OCI-LY3 (cell line): ENCODE data around the gene MARK4.

ENCODE experiments used
- CTCF ChIP-seq: fragments of 200-600, 300-600 bp; sonication (generic); IDR thresholded peaks from 2 replicates; pipeline ENCODE4 v1.5.1; 2014; ENCODE audit warnings: antibody characterized with exemption, low read length, low read depth
- EZH2phosphoT487 ChIP-seq: fragments of 200-600 bp; shearing (Covaris generic); IDR thresholded peaks from 2 replicates; pipeline ENCODE4 v1.6.1; 2018; ENCODE audit warnings: antibody characterized with exemption, mixed run types, low read depth

- TF ChIP-seq CTCF (no peak), EZH2phosphoT487 (no peak)
Observed at GRCh38 chr19:45250832-45251451, at the start of gene MARK4.
